ENCODE data around the gene ZNF470.

DNA sequence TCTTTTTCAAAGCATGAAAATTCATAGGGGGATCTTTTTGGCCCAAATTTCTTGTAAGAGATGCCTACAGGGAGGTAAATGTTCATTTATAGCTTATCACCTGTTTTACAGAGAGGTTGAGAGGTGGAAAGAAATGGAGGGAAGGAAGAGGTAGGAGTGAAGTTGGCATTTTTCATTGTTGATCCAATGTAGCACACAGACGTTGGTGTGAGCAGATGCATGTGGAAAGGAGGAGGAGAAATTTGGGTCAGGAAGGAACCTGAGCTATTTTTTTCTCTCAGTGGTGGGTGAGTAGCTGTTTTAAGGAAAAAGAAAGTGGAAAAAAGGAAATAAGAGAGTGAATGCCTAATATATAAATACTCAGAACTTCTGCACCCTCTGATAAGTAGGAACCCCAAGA, 65.8 kb downstream of the ZNF470 start:
- TF ChIP-seq CTCF (IDR thresholded peaks at IDR 0.05; ENCODE audit: low read depth, low read length, poor library complexity, severe bottlenecking) (no peak), EZH2phosphoT487 (IDR thresholded peaks at IDR 0.05; ENCODE audit: borderline replicate concordance, low read length) (no peak)

All from DOHH2 (cell line).